ENCODE measurements around the gene TPD52L1. TPM values are rescaled to one million over a fixed set of nuclear protein-coding genes. Genes with fewer than 3 reads are reported as not detected.

The TPD52L1 gene
- total and polyA plus RNA-seq, 2 experiments from 2014 or later: 22.8 to 24.0 TPM

GRCh38 chr6:125173341-125174095 lies 19.9 kb downstream of the TPD52L1 start:
- Mint-ChIP-seq H3K4me3 (no peak overlapping the region), H3K4me1 (peaks cover 2% of the 10 kb centered on the region), H3K27ac (no peak overlapping the region), H3K36me3 (ENCODE audit: low read depth) (no peaks in the 10 kb centered on the region), H3K27me3 (ENCODE audit: insufficient read depth, low read depth, poor library complexity) (peaks cover 2% of the 10 kb centered on the region), H3K9me3 (no peaks in the 10 kb centered on the region)
- ATAC-seq (no peak), DNase-seq (ENCODE audit: low spot score) (no peak)
- Histone ChIP-seq H3K79me2 (replicated peaks; ENCODE audit: insufficient read depth) (no peaks in the 10 kb centered on the region), H3K9me2 (ENCODE audit: insufficient read depth) (peaks cover 13% of the 10 kb centered on the region; the same call in 1 of the 2 replicates), H3K27ac (ENCODE audit: low read depth) (no peak overlapping the region), H3K4me1 (ENCODE audit: insufficient read depth) (no peaks in the 10 kb centered on the region), H3K4me2 (no peak overlapping the region), H2AFZ (no peak overlapping the region), H3K36me3 (ENCODE audit: insufficient read depth) (no peaks in the 10 kb centered on the region), H3F3A (replicated peaks; ENCODE audit: low read depth) (no peaks in the 10 kb centered on the region), H4K20me1 (replicated peaks; ENCODE audit: insufficient read depth) (no peaks in the 10 kb centered on the region), H3K4me3 (no peak overlapping the region), H3K27me3 (ENCODE audit: insufficient read depth) (no peaks in the 10 kb centered on the region)
- TF ChIP-seq EZH2phosphoT487 (IDR thresholded peaks at IDR 0.05; ENCODE audit: unreplicated experiment) (no peak), EZH2 (IDR thresholded peaks at IDR 0.05; ENCODE audit: low read depth, unreplicated experiment) (no peak), REST (IDR thresholded peaks at IDR 0.05; ENCODE audit: unreplicated experiment) (no peak), JUNB (IDR thresholded peaks at IDR 0.05; ENCODE audit: unreplicated experiment) (no peak), ZNF114 (CRISPR knock-in tag; IDR thresholded peaks at IDR 0.05) (no peak), POLR2AphosphoS5 (IDR thresholded peaks at IDR 0.05; ENCODE audit: low read depth) (no peak), NANOG (IDR thresholded peaks at IDR 0.05; ENCODE audit: borderline replicate concordance) (no peak), CREB1 (CRISPR knock-in tag; IDR thresholded peaks at IDR 0.05; ENCODE audit: low read depth) (no peak), ZNF331 (CRISPR knock-in tag; IDR thresholded peaks at IDR 0.05; ENCODE audit: low read depth) (no peak), STAT1 (IDR thresholded peaks at IDR 0.05; ENCODE audit: unreplicated experiment) (no peak)
- TF ChIP-seq, protein P1, sequence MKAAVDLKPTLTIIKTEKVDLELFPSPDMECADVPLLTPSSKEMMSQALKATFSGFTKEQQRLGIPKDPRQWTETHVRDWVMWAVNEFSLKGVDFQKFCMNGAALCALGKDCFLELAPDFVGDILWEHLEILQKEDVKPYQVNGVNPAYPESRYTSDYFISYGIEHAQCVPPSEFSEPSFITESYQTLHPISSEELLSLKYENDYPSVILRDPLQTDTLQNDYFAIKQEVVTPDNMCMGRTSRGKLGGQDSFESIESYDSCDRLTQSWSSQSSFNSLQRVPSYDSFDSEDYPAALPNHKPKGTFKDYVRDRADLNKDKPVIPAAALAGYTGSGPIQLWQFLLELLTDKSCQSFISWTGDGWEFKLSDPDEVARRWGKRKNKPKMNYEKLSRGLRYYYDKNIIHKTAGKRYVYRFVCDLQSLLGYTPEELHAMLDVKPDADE (IDR thresholded peaks at IDR 0.05): no peak
- TF ChIP-seq, protein P2, sequence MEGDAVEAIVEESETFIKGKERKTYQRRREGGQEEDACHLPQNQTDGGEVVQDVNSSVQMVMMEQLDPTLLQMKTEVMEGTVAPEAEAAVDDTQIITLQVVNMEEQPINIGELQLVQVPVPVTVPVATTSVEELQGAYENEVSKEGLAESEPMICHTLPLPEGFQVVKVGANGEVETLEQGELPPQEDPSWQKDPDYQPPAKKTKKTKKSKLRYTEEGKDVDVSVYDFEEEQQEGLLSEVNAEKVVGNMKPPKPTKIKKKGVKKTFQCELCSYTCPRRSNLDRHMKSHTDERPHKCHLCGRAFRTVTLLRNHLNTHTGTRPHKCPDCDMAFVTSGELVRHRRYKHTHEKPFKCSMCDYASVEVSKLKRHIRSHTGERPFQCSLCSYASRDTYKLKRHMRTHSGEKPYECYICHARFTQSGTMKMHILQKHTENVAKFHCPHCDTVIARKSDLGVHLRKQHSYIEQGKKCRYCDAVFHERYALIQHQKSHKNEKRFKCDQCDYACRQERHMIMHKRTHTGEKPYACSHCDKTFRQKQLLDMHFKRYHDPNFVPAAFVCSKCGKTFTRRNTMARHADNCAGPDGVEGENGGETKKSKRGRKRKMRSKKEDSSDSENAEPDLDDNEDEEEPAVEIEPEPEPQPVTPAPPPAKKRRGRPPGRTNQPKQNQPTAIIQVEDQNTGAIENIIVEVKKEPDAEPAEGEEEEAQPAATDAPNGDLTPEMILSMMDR (conservative IDR thresholded peaks at IDR 0.05; ENCODE audit: low read depth in 2 of 2): no peak
- TF ChIP-seq, protein P3, sequence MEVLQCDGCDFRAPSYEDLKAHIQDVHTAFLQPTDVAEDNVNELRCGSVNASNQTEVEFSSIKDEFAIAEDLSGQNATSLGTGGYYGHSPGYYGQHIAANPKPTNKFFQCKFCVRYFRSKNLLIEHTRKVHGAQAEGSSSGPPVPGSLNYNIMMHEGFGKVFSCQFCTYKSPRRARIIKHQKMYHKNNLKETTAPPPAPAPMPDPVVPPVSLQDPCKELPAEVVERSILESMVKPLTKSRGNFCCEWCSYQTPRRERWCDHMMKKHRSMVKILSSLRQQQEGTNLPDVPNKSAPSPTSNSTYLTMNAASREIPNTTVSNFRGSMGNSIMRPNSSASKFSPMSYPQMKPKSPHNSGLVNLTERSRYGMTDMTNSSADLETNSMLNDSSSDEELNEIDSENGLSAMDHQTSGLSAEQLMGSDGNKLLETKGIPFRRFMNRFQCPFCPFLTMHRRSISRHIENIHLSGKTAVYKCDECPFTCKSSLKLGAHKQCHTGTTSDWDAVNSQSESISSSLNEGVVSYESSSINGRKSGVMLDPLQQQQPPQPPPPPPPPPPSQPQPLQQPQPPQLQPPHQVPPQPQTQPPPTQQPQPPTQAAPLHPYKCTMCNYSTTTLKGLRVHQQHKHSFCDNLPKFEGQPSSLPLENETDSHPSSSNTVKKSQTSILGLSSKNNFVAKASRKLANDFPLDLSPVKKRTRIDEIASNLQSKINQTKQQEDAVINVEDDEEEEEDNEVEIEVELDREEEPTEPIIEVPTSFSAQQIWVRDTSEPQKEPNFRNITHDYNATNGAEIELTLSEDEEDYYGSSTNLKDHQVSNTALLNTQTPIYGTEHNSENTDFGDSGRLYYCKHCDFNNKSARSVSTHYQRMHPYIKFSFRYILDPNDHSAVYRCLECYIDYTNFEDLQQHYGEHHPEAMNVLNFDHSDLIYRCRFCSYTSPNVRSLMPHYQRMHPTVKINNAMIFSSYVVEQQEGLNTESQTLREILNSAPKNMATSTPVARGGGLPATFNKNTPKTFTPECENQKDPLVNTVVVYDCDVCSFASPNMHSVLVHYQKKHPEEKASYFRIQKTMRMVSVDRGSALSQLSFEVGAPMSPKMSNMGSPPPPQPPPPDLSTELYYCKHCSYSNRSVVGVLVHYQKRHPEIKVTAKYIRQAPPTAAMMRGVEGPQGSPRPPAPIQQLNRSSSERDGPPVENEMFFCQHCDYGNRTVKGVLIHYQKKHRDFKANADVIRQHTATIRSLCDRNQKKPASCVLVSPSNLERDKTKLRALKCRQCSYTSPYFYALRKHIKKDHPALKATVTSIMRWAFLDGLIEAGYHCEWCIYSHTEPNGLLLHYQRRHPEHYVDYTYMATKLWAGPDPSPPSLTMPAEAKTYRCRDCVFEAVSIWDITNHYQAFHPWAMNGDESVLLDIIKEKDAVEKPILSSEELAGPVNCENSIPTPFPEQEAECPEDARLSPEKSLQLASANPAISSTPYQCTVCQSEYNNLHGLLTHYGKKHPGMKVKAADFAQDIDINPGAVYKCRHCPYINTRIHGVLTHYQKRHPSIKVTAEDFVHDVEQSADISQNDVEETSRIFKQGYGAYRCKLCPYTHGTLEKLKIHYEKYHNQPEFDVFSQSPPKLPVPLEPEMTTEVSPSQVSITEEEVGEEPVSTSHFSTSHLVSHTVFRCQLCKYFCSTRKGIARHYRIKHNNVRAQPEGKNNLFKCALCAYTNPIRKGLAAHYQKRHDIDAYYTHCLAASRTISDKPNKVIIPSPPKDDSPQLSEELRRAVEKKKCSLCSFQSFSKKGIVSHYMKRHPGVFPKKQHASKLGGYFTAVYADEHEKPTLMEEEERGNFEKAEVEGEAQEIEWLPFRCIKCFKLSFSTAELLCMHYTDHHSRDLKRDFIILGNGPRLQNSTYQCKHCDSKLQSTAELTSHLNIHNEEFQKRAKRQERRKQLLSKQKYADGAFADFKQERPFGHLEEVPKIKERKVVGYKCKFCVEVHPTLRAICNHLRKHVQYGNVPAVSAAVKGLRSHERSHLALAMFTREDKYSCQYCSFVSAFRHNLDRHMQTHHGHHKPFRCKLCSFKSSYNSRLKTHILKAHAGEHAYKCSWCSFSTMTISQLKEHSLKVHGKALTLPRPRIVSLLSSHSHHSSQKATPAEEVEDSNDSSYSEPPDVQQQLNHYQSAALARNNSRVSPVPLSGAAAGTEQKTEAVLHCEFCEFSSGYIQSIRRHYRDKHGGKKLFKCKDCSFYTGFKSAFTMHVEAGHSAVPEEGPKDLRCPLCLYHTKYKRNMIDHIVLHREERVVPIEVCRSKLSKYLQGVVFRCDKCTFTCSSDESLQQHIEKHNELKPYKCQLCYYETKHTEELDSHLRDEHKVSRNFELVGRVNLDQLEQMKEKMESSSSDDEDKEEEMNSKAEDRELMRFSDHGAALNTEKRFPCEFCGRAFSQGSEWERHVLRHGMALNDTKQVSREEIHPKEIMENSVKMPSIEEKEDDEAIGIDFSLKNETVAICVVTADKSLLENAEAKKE (CRISPR knock-in tag; IDR thresholded peaks at IDR 0.05): no peak

Measured in GM23338 (cell line).